Activated T-cell treated with anti-CD3 and anti-CD28 coated beads, Interleukin-2, amount 50 U/mL, for 1 hour (primary cell): Measurements from ENCODE around the gene ELP5.

Experiments
- DNase-seq: peaks from one replicate; pipeline ENCODE4 v3.0.0-alpha.2; 2020

ELP5 gene

DNA sequence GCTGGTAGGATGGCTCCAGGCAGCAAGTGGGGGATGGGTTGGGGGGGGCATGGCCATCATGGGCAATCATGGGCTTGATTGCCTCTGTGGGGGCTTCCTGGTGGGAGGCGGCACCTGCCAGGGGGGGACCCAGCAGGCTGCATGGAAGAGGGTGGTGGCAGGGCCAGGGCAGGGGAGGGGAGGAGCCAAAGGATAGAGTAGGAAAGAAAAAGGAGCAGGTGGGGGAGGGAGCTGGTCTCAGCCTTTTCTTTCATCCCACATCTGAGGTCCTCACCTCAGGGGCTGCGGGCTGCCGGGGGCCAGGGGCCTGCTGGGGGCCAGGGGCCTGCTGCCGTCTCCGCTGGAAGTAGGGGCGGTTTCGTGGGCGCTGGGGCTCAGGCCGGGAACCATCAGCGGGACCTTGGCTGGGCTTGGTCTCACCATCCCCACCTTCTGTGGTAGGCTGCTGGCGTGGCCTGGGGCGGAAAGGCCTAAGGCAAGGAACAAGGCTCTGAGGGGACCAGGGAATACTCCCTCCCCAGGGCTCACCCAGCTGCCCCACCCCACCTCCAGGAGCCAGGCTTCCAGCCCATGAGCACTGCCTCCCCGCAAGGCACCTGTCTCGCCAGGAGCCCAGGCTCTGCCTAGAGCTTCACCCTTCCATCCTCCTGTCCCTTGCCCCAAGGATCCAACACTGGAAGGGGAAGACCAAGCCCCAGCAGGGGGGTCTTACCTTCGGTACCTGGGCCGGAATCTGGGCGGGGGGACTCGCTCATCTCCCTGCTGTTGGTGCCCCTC lies 37.4 kb downstream of the ELP5 start:
- no peak for DNase-seq

DNA sequence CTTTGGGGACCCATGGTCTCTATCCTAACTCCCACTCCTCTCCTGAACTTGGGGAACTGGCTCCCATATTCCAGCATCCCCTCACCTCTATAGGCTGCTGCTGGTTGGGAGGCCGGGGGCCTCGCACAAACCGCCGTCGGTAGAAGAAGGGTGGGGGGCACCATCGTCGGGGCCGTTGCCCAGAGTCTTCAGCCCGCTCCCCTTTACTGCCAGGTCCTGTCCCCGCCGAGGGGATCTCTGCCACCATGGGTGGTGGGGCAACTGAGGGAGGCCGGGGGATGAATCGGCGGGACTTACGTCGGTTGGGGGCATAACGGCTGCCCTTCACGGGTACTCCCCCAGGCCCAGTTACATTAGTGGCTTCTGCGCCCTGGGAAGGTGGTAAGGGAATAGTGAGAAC lies 38.2 kb downstream of the ELP5 start:
- DNase-seq: no peak

DNA sequence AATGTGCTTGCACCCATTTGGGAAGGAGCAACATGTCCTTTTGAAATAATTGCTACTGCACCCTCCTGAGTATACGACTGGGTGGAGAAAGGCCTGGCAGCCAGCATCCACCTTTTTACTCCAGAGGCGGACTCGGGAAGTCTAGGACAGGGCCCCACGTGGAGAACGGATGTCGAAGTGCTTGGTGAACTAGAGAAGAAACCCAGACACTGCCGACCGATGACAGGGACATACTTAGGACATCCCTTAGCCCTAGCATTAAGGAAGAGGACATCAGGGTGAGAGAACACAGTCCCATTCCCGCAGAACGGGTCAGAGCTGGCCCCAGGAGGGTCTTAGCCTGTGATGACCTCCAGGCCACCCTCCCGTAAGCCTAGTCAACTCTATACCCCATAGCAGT lies 38.7 kb downstream of the ELP5 start:
- no peak for DNase-seq

DNA sequence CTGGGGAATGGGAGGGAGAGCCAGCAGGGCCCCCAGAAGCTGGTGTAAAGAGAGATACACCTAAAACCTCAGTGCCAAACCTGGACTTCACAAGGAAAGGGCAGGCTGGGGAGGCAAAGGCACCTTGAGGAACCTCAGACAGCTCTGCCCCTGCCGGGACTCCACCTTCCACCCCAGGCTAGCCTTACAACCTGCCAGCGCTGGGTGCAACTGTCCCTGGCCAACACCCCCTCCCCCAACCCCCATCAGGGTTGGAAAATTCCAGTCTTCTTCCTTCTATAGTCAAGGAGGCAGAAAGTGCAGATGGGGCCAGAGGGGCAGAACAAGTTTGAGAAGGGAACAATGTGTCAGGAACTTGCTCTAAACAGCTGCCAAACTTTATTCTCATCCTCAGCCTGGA lies 40.2 kb downstream of the ELP5 start:
- DNase-seq: no peak

DNA sequence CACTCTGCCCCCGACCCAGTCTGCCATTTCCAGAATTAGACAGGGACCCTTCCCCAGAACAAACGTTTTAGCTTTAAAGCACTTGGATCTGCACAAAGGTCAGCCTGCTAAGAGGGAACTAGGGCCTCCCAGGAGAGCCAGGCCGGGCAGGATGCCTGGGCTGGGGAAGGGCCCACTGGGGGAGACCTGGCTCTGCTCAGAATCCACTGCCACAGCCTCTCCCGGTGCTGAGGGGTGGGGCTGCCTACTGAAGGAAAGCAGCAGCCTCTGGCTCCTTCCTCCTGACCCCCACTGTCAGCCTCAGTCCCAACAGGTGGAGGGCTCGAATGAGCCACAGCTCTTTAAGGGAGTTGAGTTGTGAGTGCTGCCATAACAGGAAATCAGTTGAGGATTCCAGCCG lies 40.7 kb downstream of the ELP5 start:
- DNase-seq: no peak

DNA sequence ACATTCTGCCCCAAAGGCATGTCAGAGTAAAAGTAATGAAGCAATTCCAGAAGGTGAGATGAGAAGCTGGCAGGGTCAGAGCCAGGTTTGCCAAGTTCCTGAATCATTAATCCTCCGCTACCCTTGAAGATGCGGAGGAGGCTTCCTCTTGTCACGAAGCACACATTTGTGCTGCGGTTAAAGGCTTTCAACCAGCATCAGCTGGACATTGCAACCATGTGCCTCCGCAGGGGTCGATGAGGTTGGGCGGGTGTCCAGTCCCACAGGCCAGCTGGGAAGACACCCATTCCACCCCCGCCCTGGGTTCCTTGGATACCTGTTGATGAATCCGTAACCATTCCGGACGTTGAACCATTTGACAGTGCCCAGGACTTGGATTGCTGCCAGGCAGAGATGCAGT lies 41.1 kb downstream of the ELP5 start:
- no peak for DNase-seq

DNA sequence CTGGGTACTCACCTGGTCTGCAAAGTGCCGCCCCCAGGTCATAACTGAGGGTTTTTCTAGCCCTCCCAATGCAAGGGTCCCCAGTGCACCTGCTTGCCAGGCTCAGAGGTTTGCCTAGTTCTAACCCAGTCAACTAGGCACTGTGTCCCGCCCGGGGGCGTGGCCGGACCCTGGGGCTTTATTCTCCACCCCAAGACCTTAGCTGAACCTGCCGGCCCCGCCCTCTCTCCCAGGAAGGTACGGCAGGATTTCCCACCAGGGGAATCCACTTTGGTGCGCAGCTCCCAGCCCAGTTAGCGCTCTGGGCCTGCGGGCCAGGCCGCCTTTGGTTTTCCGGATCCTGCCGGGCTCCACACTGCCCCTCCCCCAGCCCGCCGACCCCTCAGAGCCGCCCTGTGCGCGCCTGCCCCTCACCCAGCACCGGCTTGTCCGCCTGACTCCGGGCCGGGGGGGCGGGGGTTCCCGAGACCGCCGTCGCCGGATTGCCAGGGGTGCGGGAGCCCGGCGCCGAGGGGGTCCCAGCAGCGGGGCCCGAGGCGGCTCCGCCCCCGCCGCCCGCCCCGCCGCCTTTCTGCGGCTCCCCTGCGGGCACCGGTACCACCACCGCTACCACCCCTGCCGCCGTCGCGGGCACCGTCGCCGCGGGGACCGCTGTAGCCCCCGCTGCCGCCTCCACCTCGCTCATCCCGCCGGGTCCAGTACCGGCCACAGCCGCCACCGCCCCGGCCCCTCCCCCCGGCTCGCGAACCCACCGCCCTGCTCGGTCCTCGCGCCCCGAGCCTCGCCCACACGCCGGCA lies 42.0 kb downstream of the ELP5 start:
- peak; percentile 39 for DNase-seq

DNA sequence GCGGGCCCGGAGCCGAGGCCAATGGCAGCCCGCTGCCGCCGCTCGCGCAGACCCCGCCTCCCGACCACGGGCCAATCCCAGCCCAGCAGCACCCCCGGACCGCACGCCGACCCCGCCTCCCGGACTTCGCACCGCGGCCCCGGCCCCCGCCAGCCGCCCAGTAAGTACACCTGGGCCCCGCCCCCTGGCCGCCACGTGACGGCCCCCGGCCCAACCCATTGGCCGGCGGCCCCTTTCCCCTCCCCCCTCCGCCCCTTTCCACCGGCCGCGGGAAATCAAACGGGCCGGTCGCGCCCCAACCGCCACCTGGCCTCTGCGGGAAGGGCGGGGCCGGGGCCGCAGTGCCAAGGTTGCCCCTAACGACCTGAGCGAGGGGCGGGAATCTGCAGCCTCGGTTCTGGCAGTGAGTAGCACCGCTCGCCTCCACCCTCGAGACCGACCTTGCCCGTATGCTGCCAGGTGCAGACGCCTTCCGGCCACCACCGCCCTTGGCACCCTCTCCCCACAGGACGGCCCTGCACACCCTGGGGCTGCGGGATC lies 42.7 kb downstream of the ELP5 start, which contains the start of gene YBX2:
Gene YBX2 (minus strand): TSS at position 26 of the 540 bp plus-strand sequence. CDS start 139 bp downstream, outside the sequence.
- peak; percentile 74 for DNase-seq

DNA sequence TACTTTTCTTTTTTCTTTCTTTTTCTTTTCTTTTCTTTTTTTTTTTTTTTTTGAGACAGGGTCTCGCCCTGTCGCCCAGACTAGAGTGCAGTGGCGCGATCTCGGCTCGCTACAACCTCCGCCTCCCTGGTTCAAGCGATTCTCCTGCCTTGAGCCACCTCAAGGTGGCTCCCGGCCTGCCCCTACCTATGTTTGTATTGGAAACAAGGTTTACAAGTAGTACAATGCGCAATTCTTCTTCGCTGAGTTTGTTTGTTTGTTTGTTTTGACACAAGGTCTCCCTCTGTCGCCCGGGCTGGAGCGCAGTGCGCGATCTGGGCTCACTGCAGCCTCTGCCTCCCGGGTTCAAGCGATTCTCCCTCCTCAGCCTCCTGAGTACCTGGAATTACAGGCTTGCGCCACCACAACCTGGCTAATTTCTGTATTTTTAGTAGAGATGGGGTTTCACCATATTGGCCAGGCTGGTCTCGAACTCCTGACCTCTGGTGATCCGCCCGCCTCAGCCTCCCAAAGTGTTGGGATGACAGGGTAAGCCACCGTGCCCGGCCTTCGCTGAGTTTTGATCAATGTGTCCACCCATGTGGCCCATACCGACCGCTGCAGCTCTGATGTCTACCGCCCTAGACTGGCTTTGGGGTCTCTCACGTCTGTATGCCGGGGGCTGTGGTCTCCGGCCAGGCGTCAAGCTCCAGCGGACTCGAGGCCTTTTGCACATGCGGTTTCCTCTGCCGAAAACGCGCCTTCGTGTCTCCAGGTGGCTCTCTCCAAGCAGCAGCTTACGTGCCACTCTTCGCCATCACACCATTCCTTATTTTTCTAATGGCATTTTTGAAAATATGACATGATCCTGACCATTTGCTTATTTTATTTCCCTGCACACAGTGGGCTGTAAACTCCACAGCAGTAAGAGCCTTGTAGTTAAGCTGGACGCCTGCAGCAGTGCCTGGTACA lies 43.5 kb downstream of the ELP5 start:
- DNase-seq: no peak

DNA sequence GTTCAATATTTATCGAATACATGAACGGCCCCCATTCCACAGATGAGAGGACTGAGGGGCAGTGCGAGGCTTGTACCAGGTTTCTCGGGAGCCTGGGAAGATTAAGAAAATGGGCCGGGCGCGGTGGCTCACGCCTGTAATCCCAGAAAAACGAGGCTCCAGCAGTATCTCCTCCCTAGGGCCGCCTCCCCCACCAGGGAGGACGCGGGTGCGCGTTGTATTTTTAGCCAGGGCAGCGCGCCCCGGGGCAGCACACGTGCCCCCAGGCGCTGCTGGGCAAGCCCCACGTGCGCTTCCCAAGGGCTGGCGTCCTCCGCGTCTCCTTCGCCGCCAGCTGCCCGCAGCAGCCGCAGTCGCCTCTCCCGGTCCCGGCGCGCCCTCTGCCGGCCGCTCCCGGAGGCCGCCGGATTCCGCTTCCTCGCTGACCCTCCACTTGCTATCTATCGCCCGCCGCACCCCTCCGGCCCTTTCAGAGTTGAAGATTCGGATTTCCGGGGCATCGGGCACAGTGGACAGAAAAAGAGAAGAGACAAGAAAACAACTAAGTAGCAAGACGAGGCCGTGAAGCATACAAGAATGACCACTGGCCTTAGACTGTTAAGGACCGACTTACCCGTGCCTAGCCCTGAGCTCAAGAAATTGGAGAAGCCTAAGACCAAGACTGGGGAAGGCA lies 44.3 kb downstream of the ELP5 start:
- DNase-seq: peak; percentile 74

DNA sequence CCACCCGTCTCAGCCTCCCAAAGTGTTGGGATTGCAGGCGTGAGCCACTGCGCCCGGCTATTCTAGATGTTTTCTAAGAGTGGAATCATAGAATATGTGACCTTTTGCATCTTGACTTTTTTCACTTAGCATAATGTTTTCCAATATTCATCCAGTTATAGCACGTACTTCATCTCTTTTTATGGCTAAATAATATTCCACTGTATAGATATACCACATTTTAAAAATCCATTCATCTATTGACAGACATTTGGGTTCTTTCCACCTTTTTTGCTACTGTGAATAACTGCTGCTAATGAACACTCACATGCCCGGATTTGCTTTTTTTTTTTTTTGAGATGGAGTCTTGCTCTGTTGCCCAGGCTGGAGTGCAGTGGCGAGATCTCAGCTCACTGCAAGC lies 52.2 kb downstream of the ELP5 start:
- no peak for DNase-seq

DNA sequence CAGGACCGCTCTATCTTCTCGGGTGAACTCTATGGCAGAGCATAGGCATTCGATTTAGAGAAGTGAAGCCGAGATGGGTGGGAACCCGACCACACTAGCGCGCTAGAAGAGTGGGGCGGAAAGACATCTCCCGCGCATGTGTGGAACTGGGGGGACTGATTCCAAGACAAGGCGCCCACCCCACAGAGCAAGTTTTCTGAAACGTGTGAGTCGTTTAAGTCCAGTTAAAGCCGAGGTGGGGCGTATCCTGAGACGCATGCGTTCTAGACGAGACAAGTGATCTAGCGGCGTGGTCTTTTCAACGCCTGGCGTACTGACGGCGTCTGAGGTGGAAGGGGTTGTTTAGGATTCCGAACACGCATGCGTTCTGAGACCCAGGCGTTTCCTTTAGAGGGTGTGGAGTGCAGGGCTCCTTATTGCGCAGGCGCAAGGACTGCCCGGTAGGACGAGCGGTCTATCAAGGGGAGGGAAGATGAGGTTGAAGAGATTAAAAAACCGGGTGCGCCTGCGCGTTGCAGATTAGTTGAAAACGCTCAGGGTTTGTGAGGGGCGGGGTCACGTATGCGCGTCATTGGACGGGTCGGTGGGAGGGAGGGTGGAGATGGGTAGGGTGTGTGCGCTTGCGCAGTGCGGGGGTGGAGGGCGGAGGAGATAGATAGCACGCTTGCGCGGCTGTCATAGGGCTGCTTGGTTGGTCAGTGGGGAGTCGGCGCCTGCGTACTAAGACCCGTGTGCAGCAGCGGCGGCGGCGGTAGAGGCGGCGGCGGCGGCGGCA lies 55.1 kb downstream of the ELP5 start, which contains the start of gene EIF5A:
Gene EIF5A (plus strand): TSS at position 718 of the 775 bp plus-strand sequence. CDS start 2,008 bp downstream, outside the sequence.
- peak; percentile 99 for DNase-seq

DNA sequence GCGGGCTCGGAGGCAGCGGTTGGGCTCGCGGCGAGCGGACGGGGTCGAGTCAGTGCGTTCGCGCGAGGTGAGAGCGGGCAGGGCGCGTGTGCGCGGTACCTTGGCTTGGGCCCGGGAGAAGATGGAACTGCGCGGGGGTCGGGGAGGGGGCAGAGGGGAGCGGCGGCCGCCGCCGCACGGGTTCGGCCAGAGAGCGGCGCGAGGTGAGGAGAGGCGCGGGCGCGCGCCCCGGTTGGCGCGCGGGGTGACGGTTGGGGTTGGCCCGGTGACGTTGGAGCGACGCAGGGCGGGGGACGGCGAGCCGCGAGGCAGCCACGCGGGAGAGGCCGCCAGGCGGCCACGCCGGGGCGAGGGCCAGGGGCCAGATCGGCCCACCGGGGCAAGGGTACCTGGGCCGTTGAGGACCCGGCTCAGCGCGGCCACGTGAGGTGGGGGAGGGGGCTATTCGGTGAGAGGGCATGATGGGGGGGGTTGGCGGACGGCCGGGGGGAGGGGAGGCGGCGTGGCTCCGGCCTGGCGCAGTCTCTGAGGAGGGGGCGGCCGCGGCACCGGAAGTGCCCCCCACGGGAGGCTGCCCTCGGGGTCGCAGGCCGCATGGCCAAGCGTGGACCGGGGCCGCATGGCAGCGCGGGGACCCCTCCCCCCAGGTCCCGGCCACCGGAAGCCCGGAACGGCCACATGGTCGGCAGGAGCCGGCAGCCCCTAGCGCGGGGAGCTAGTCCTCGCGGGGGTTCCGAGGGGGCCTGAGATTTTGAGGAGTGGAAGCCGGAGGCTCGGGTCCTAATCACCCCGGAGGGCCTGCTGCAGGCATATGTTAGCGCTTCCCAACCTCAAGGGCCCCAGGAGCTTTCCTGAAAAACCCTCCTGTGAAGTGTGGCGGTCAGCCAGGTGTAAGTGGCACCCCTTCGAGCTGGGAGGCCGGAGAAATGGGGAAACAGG lies 55.9 kb downstream of the ELP5 start:
- peak; percentile 67 for DNase-seq

DNA sequence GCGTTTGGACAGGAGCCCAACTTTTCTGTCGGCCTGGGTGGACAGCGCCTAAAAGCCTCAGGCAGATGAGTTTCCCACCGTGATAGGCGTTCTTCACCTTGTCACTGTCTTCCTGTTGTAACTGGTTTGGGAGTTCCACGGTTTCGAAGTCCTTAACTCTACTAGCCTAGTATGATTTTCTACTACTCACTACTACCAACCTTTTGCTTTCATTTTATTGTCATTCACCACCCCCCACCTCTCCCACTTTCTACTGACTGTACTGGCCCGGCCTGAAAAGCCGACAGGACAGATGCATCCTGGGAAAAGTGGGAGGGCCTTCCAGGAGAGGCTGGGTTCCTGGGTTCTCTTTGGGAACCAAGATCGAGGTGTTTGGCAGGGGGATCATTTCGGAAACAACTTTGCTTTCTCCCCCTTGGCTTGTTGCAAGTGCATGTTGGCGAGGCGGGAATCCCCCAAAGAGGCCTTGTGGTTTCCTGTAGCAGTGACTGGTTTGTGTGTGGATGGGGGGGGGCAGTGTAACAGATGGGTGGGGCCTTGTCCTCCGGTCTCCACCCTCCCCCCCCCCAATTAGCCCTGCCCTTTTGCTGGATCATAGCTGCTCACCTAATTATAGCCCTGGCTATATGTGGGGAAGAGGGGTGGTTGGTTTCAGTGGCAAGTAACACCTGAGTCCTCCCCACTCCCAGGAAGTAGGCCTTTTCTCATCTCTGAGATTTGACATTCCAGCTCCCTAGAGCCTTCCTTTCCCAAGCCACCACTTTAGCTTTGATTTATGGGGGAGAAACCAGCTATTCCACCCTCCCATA lies 56.8 kb downstream of the ELP5 start:
- peak; percentile 82 for DNase-seq
